Breast epithelium (tissue), 3 donors: ENCODE measurements around the gene MAMSTR.

Source experiments
- POLR2A ChIP-seq: fragments of 450-650 bp; IDR thresholded peaks from one replicate; pipeline ENCODE4 v1.6.1; 2016; ENCODE audit warnings: antibody characterized with exemption, mild to moderate bottlenecking, moderate library complexity
- POLR2AphosphoS5 ChIP-seq, 3 donors: sonication (generic); formaldehyde crosslinking; IDR thresholded peaks; one replicate each; pipeline ENCODE4 v1.6.1; 2017; ENCODE audit warnings: antibody characterized with exemption in 3 of 3
- TF ChIP-seq, protein P1 (sequence below), 3 donors: fragments of 450-650 bp; IDR thresholded peaks; one replicate each; pipeline ENCODE4 v1.5.1; 2016 to 2017; ENCODE audit warnings: antibody characterized with exemption in 3 of 3, mild to moderate bottlenecking in 3 of 3, moderate library complexity in 3 of 3

DNA sequence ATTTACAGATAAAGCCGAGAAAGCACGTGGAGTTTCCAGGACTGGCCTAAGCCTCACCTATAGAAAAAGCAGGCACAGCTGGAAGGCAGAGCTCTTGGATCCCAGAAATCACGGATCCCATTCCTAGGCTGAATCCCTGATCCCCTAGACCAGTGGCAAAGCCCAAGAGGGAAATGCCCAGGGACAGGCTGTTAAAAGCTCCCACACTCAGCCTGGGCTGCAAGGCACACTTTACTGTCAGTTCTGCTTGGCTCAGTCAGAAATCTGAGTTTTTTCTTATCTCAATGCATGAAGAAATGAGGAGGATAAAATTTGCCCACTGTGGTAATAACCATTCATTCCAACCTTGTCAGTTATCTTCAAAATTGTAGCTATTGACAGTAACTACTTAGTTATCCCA, 31.7 kb downstream of the MAMSTR start:
- TF ChIP-seq, protein P1, sequence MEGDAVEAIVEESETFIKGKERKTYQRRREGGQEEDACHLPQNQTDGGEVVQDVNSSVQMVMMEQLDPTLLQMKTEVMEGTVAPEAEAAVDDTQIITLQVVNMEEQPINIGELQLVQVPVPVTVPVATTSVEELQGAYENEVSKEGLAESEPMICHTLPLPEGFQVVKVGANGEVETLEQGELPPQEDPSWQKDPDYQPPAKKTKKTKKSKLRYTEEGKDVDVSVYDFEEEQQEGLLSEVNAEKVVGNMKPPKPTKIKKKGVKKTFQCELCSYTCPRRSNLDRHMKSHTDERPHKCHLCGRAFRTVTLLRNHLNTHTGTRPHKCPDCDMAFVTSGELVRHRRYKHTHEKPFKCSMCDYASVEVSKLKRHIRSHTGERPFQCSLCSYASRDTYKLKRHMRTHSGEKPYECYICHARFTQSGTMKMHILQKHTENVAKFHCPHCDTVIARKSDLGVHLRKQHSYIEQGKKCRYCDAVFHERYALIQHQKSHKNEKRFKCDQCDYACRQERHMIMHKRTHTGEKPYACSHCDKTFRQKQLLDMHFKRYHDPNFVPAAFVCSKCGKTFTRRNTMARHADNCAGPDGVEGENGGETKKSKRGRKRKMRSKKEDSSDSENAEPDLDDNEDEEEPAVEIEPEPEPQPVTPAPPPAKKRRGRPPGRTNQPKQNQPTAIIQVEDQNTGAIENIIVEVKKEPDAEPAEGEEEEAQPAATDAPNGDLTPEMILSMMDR (IDR thresholded peaks at IDR 0.05), result no peak
- no peak for TF ChIP-seq POLR2A
- TF ChIP-seq POLR2AphosphoS5 (IDR thresholded peaks at IDR 0.05), result no peak
